GM19463 (cell line): Measurements from ENCODE around the gene FXYD3.
"Not testable (repeated sequence)": the region's sequence is repeated elsewhere in the genome, so short reads cannot be mapped to it uniquely, and the experiment has no call there.

Experiments used
- ATAC-seq: cut with Tn5 transposase; IDR thresholded peaks from one replicate; pipeline ENCODE4 v1.9.1; 2021; ENCODE audit warnings: mild to moderate bottlenecking, moderate library complexity; ENCODE audit not compliant: unreplicated experiment

FXYD3 gene

GRCh38 chr19:35123573-35123972 lies 8.0 kb downstream of the FXYD3 start:
- no peak for ATAC-seq

- ATAC-seq: peak; percentile 84
Observed at GRCh38 chr19:35124098-35125060, 8.8 kb downstream of the FXYD3 start.

DNA sequence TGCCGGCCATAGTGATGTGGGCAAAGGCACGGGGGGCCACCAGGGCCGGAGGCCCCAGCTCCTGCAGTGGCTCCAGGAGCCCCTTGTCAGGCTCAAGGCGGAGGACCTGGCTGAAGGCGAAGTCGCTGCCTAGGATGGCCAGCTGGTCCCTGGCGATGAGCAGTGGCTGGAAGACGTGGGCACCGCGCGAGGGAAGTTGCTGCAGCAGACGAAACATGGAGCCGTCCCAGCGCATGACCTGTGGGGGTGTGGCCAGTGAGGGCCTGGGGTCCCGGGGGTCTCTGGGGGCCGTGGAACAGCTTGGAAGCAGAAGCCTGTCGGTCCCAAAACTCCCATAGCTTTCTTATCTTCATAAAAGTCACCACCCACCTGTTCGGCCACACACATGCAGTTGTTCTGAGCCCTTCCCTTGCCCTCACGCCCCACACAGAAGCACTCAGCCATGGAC lies 9.7 kb downstream of the FXYD3 start:
- no peak for ATAC-seq

- no peak for ATAC-seq
Observed at GRCh38 chr19:35125749-35126623, 10.4 kb downstream of the FXYD3 start.

- no peak for ATAC-seq
Observed at GRCh38 chr19:35126624-35126959, 11.0 kb downstream of the FXYD3 start.

- ATAC-seq: no peak
Observed at GRCh38 chr19:35127871-35128270, 12.2 kb downstream of the FXYD3 start.

- no peak for ATAC-seq
Observed at GRCh38 chr19:35128398-35129057, 12.9 kb downstream of the FXYD3 start.

- not testable (repeated sequence) for ATAC-seq
Observed at GRCh38 chr19:35129724-35130274, 14.2 kb downstream of the FXYD3 start.

DNA sequence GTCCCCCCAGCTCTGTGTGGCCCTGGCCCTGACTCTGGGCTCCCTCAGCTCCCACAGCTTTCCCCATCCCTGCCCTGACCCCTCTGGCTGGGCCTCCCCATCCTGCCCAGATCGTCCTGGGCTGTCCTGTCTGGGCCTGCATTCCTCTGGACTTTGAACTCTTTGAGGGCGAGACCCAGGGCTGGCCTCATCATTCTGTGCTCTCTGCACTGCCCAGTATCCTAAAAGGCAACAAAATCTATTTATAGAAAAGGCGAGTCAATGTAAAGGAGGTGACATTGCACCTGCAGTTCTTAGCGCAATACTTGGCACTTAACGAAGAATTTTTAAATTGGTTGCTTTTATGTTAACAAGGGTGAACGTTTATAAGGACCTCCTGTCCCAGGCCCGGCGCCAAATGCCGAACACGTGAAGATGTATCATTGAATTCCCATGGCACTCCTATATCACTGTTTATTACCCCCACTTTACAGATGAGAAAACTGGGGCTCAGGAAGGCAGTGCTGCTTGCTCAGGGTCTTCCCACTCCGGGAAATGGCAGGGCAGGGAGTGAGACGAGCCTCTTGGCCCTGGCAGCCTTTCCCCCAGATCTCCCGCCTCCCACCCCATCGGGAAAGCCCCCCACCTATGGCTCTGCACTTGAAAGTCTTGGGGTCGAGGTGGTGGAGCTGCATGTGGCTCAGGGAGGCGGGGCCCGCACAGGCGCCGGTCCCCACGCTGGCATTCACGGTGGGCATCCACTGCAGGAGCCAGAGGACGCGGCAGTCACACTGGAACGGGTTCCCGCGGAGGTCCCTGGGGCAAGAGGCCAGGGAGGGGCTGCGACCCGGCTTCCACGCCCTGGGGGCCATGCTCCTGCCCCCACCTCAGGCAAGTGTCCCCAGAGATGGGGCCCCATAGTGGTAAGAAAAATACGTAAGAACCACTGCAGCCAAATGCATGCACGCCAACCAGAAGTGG lies 15.4 kb downstream of the FXYD3 start:
- ATAC-seq: no peak

GRCh38 chr19:35132254-35132653 lies 16.6 kb downstream of the FXYD3 start:
- ATAC-seq: no peak

DNA sequence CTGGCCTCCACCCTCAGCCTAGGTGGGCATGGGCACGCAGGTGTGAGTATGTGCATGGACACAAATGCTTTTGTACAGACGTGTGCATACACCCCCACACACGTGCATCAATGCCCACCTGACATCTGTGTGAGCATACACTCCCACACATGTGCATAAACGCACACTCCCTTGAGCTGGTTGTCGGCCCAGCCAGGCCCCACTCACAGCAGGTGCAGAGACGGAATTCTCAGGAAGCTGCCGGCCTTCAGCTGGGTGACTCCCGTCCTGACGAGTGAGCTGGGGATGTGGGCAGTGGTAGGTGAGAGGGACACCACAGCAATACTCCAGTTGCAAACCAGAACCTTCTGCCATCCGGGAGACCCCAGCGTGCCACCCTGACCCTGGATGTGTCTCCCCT lies 18.2 kb downstream of the FXYD3 start:
- ATAC-seq: no peak

- ATAC-seq: no peak
Observed at GRCh38 chr19:35134601-35135242, 19.1 kb downstream of the FXYD3 start, which contains the start of gene LGI4. Gene LGI4 (minus strand): TSS chr19:35135059. CDS start chr19:35134680, 379 bp downstream.

DNA sequence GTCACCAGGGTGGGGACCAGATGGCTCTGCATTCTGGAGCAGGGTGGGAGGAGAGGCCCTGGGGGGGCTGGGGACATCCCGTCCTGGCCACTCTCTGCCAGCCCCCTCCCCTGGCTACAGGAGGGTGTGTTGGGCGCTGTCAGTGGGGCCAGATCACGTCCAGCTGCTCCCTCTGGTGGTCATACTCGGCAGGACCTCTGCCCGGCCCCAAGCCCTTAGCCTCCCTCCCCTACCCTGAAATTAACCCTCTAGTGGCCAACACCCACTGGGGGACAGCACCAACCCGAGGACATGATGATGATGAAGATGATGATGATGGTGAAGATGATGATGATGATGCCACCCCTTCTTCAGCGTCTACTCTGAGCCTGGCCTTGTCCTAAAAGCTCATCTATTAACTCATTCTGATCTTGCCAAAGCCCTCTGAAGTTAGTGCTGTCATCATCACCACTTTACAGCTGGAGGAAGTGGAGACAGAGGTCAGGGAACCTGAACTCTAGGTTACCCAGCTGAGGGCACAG lies 19.8 kb downstream of the FXYD3 start:
- ATAC-seq: no peak

GRCh38 chr19:35136231-35136630 lies 20.6 kb downstream of the FXYD3 start:
- ATAC-seq: no peak

DNA sequence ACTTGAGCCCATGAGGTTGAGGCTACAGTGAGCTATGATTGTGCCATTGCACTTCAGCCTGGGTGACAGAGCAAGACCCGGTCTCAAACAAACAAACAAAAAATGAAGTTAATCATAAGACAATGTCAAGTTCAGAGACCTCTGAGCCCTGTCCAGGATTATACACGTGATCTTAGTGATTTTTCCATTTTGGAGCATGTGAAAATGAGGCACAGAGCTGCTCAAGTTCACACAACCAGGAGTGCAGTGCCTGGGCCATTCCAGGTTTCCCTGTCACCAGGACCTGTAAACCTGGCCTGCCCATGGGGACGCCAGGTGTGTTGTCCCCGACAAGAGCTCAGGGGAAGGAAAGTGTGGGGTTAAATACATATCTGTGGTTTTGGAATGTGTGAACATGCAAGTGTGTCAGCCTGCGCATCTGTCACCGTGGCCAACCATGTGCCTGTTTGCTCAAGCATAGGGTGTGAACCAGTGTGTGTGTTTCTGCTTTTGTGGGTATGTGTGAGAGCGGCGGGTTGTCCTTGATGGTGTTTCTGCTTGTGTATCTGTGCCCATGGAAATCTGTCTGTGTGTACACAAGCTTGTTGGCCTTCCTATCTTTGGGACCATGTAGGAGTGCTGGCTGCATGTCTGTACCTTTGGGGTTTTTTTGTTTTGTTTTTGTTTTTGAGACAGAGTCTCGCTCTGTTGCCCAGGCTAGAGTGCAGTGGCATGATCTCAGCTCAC lies 21.5 kb downstream of the FXYD3 start:
- ATAC-seq: no peak

- ATAC-seq: no peak
Observed at GRCh38 chr19:35138305-35138892, 22.8 kb downstream of the FXYD3 start, which contains the start of gene FXYD1. Gene FXYD1 (plus strand): TSS chr19:35138824. CDS start chr19:35140080, 1,256 bp downstream.

DNA sequence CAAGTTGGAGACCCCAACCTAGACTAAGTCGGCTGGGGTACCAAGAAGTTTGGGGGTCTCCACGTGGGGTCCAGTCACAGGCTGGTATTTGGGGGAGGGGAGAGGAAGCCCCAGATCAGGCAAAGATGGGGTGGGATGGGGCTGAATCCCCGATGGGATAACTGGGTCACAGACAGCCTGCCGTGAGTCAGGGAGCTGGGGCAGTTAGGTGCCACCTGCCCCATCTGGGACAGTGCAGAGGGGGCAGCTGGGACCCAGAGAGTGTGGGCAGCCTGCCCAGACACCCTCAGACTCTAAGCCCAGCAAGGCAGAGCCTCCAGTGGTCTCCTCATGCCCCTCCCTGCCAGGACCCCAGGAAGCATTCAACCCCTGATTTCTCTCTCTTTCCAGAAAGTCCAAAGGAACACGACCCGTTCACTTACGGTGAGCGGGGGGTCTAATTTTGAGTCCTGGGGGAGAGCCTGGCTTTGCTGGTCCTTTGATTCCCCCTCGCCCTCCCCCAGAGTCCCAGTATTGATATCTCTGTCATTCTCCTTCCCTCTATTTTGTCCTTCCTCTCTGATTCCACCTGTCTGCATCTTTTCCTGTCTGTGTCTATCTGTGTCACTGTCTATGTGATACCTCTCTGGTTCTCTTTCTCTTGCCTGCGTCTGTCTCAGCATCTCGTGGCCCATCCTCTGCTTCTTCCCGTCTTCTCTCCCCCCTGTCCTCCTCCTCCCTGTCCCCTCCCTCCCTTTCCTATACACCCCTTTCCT lies 24.8 kb downstream of the FXYD3 start:
- ATAC-seq: no peak
